Measurements from ENCODE around the gene SLC8B1. TPM values are rescaled to one million over a fixed set of nuclear protein-coding genes. Genes with fewer than 3 reads are reported as not detected.

Gene SLC8B1
- total and polyA plus RNA-seq, 2 of the 4 experiments (the other 2 are of a cell fraction), result 4.1 to 10.2 TPM

DNA sequence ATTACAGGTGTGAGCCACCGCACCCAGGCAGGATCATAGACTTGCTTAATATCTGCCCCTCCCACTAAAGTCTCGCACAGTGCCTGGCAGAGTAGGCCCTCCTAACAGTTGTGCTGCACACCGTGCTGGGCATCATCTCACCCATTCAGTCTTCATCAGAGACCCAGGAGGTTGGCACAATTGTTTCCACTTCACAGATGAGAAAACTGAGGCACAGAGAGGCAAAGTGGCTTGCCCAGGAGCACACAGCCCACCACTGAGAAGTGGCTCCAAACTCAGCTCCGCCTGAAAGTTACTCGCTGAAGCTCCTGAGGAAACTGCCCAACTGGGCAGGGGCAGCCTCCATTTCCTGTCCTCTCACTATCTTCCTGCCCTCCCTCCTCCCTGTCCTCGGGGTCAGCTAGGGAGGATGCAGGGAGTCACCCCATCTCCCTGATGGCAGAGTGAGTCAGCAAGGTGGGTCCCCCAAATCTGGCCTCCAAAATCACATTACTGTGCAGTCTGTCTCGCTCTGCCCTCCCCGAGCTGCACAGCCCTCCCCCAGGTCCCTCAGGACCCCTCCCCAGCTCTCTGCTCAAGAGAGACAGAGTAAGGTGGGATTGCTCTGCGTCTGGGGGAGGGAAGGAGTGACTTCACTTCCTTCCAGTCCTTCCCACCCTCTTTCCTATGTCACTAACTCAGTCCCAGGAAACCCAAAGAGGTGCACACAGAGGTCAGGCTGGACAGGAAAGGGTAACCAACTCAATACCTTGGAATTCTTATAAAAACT is 5.7 kb downstream of the SLC8B1 start:
- no TSS peak for BruUV-seq (replicated peaks)
- no peaks in the 10 kb centered on the region for H4K20me1 ChIP-seq (ENCODE audit: insufficient read depth, low read length)
- no peak overlapping the region for H3K4me3 ChIP-seq (ENCODE audit: insufficient read depth, low read depth, low read length)
- dilution Hi-C loops (cut with HindIII; ENCODE audit: low sequenced_read_pairs, unreplicated experiment) (no loop called here), intact Hi-C loops (cut with micrococcal nuclease) (no loop called here), in situ Hi-C loops (cut with MboI; ENCODE audit: low sequenced_read_pairs) (no loop called here)
- POLR2A ChIA-PET (ENCODE audit: unreplicated experiment), result no interaction called here
- H3K4me1 ChIP-seq (ENCODE audit: control insufficient read depth, insufficient read depth, low read length), result peaks cover 2% of the 10 kb centered on the region; the same call in 1 of the 2 replicates
- 0 out of 2 replicates have a peak, but pooled peaks cover 3% of the 10 kb centered on the region for H3K9me1 ChIP-seq (ENCODE audit: insufficient read depth, low read length)
- H3K9ac ChIP-seq (ENCODE audit: low read depth, low read length), result no peak overlapping the region
- H3K56ac ChIP-seq (ENCODE audit: extremely low read depth, insufficient read depth, low read length), result no peak overlapping the region
- H2AK9ac ChIP-seq (replicated peaks; ENCODE audit: low read depth, low read length, poor library complexity), result no peak overlapping the region
- no peak overlapping the region for H2BK20ac ChIP-seq (ENCODE audit: low read depth, low read length)
- 0 out of 2 replicates have a peak overlapping the region, but pooled peaks have one; percentile 16 for H3K4ac ChIP-seq (ENCODE audit: low read depth, low read length)
- H4K5ac ChIP-seq (ENCODE audit: low read depth, low read length), result no peak overlapping the region
- peak overlapping the region; percentile 51; the same call in 1 of the 2 replicates for H3K14ac ChIP-seq (replicated peaks; ENCODE audit: low read depth, low read length)
- DNase-seq, result no peak
- H2AFZ ChIP-seq (replicated peaks; ENCODE audit: low read length, poor library complexity), result no peak overlapping the region
- H3K27me3 ChIP-seq (ENCODE audit: control insufficient read depth, insufficient read depth, low read length), result no peaks in the 10 kb centered on the region
- H2BK15ac ChIP-seq (ENCODE audit: low read depth, low read length), result no peak overlapping the region
- H3K4me2 ChIP-seq (ENCODE audit: low read depth, low read length), result no peak overlapping the region
- peaks cover 2 to 14% of the 10 kb centered on the region in 2 experiments for H3K79me1 ChIP-seq (ENCODE audit: low read depth in 1 of 2, low read length in 2 of 2)
- no peak overlapping the region for H3K27ac ChIP-seq (ENCODE audit: insufficient read depth, low read length)
- no peak overlapping the region for H2BK120ac ChIP-seq (ENCODE audit: low read depth, low read length)
- no peak overlapping the region for H4K8ac ChIP-seq (ENCODE audit: low read depth in 2 of 2, low read length in 2 of 2)
- H3K36me3 ChIP-seq (ENCODE audit: control insufficient read depth, insufficient read depth, low read length), result peaks cover 10% of the 10 kb centered on the region; the same call in 1 of the 2 replicates
- H2AK5ac ChIP-seq (ENCODE audit: low read depth, low read length), result peak overlapping the region; percentile 24; the same call in 1 of the 2 replicates
- H3K18ac ChIP-seq (ENCODE audit: low read depth, low read length), result no peak overlapping the region
- H3K9me3 ChIP-seq (ENCODE audit: control insufficient read depth, insufficient read depth, low read length), result no peaks in the 10 kb centered on the region
- H3K23ac ChIP-seq (ENCODE audit: low read depth, low read length), result no peak overlapping the region
- TF ChIP-seq MXI1 (IDR thresholded peaks at IDR 0.05; ENCODE audit: borderline replicate concordance, low read depth, low read length) (no peak), FOS (IDR thresholded peaks at IDR 0.05; ENCODE audit: low read depth, low read length) (no peak), MAZ (IDR thresholded peaks at IDR 0.05; ENCODE audit: borderline replicate concordance, low read depth, low read length) (no peak), BHLHE40 (IDR thresholded peaks at IDR 0.05; ENCODE audit: low read depth, low read length) (no peak), CEBPB (IDR thresholded peaks at IDR 0.05; ENCODE audit: low read depth, low read length) (no peak), MAFK (IDR thresholded peaks at IDR 0.05; ENCODE audit: low read depth, low read length) (no peak), ELK1 (IDR thresholded peaks at IDR 0.05; ENCODE audit: borderline replicate concordance, low read depth, low read length) (no peak), NFE2L2 (IDR thresholded peaks at IDR 0.05; ENCODE audit: low read depth, low read length) (no peak)
- no peak overlapping the region for H2BK5ac ChIP-seq (ENCODE audit: low read depth, low read length, poor library complexity, severe bottlenecking)
- ATAC-seq (ENCODE audit: low read depth), result no peak
- no peak overlapping the region for H4K91ac ChIP-seq (ENCODE audit: insufficient read depth, low read depth, low read length)
- CTCF ChIA-PET, result no interaction called here
- WGBS, 2 experiments (ENCODE audit: extremely low coverage in 2 of 2, insufficient read length in 1 of 2), result 100% methylated on average over 1 of the region's 9 CpGs; no CpG with 5 or more reads in 1 of the 2 experiments

Data from IMR-90 (cell line).